COLO668 (cell line): ENCODE results near the gene PDLIM1.
A peak's percentile ranks its signal among the peaks of the same experiment; 100 is the strongest.

Source experiments
- DNase-seq: peaks from one replicate; lab custom pipeline; 2025; ENCODE audit not compliant: unreplicated experiment; lab: John Stamatoyannopoulos, UW

PDLIM1 gene

GRCh38 chr10:95265572-95265971 lies 25.2 kb downstream of the PDLIM1 start:
- DNase-seq: no peak

GRCh38 chr10:95264227-95265051 lies 26.4 kb downstream of the PDLIM1 start:
- DNase-seq: no peak

DNA sequence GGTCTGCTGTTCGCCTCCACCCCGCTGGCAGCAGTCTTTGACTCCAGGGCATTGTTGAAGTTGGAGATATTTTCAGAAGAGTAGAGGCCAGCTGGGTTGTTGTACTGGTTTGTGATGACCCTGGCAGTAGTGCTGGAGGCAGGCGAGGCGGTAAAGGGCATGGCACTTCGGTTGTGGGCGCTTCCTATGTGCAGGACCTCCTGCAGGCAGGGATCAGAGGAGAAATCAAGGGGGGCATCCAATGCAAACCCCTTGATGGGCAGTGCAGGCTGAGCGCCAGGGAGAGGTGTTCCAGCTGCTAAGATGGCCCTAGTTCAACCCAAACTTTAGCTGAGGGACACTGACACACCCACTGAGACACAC lies 27.0 kb downstream of the PDLIM1 start:
- no peak for DNase-seq

DNA sequence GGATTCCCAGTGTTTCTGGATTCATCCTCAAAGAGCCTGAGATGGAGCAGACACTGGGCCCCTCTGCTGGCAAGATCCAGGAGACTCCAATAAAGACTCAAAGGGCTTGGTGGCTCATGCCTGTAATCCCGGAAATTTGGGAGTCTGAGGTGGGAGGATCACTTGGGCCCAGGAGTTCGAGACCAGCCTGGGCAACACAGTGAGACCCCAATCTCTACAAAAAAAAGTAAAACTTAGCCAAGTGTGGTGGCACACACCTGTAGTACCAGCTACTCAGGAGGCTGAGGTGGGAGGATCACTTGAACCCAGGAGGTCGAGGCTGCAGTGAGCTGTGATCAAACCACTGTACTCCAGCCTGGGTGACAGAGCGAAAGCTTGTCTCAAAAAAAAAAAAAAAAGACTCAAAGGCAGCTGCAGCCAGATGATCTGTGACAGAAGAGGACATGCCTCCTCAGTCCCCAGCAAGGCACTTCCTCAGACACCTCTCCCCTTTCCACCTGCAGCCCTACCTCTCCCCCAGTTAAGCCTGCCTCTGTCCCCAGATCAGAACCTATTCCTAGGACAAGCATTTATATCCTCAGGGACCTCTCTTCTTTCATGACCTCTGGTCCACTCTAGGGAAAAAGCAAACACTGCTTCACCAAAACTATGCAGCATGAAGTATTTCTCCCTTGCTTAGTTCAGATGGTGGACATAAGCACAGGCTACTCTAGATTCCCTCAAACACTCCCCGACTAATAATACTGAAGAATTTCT lies 27.9 kb downstream of the PDLIM1 start:
- no peak for DNase-seq

GRCh38 chr10:95261926-95262325 lies 28.9 kb downstream of the PDLIM1 start:
- no peak for DNase-seq

- DNase-seq: no peak
Measured at GRCh38 chr10:95260909-95261552, 29.8 kb downstream of the PDLIM1 start.

GRCh38 chr10:95260397-95260881 lies 30.4 kb downstream of the PDLIM1 start:
- DNase-seq: no peak

DNA sequence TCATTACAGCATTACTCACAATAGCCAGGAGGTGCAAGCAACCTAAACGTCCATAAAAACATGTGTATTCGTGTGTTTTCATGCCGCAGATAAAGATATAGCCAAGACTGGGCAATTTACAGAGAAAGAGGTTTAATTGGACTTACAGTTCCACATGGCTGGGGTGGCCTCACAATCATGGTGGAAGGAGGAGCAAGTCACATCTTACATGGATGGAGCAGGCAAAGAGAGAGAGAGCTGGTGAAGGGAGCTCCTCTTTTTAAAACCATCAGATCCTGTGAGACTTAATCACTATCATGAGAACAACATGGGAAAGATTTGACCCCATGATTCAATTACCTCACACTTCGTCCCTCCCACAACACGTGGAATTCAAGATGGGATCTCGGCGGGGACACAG lies 33.0 kb downstream of the PDLIM1 start:
- DNase-seq: no peak

- DNase-seq: no peak
Measured at GRCh38 chr10:95256268-95256667, 34.5 kb downstream of the PDLIM1 start.

DNA sequence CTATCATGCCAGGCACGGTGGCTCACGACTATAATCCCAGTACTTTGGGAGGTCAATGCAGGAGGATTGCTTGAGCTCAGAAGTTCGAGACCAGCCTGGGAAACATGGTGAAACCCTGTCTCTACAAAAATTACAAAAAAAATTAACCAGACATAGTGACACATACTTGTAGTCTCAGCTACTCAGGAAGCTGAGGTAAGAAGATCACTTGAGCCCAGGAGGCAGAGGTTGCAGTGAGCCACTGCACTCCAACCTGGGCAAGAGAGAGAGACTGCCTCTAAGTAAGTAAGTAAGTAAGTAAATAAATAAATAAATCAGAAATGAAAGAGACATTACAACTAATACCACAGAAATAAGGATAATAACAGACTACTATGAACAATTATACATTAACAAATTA lies 36.2 kb downstream of the PDLIM1 start:
- no peak for DNase-seq

- no peak for DNase-seq
Measured at GRCh38 chr10:95253686-95254085, 37.1 kb downstream of the PDLIM1 start.

GRCh38 chr10:95253007-95253406 lies 37.8 kb downstream of the PDLIM1 start:
- DNase-seq: no peak

GRCh38 chr10:95250856-95251255 lies 39.9 kb downstream of the PDLIM1 start:
- no peak for DNase-seq

GRCh38 chr10:95249467-95249866 lies 41.3 kb downstream of the PDLIM1 start:
- DNase-seq: no peak

DNA sequence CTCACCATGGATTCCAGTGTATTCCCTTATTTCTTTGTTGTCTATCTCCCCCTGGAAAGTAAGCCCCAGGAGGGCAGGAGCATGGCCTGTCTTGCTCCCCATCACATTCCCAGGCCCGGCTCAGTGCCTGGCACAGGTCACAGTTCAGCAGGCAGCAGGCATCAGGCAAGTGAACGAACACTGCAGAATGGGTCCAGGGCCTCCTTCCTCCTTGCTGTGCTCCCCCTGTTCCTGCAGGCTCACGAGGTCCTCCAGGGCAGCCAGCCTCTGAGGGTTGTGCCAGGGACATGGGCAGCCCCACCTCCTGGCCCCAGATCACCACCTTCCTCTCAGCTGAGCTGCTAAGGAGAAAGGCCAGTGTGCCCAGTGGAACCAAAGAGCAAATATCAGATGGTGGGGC lies 41.8 kb downstream of the PDLIM1 start:
- no peak for DNase-seq

- no peak for DNase-seq
Measured at GRCh38 chr10:95247881-95248583, 42.8 kb downstream of the PDLIM1 start.

GRCh38 chr10:95247200-95247880 lies 43.5 kb downstream of the PDLIM1 start:
- no peak for DNase-seq

DNA sequence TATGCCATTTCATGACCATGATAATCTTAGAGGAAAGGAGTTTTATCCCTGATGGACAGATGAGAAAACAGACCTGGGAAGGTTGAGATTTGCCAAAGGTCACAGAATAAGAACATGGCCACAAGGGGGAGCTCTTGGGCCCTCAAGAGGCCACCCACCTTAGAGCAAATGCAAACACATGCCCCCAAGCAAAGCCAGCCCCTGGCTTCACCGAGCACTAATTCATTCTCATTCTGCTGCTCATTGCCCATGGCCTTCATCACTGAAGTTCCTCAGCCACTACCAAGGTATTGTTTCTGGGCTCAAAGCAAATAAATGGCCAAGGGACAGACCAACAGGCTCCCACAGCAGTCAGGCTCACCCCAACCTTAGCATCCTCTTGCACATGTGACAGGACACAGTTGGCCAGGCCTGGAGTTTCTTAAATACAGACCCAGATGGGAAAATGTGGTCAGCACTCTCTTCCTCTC lies 44.2 kb downstream of the PDLIM1 start:
- peak; percentile 68 for DNase-seq

- DNase-seq: no peak
Measured at GRCh38 chr10:95245425-95246055, 45.3 kb downstream of the PDLIM1 start.

DNA sequence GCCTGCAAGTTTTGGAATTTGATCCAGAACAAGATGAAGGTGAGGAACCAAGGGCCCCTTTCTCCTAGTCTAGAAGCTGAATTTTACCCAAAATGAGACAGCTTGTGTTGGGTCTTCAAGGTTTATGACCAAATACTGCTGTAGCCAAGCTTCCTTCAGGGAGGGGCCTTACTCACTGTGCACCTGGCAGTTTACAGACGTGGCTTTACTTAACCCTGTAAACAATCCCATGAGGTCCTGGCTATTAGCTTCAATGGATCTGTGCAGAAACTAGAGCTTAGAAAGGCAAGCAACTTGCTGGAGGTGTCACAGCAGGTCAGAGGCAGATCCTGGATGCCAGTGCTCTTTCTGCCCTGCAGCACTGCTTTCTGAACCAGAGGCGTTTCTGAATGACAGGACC lies 46.7 kb downstream of the PDLIM1 start:
- no peak for DNase-seq
